Epithelial cell of proximal tubule (primary cell): Measurements from ENCODE around the gene COP1. TPM values are rescaled to one million over a fixed set of nuclear protein-coding genes. Genes with fewer than 3 reads are reported as not detected.

Experiments used
- DNase-seq: peaks from one replicate; pipeline ENCODE4 v3.0.0-alpha.2; 2011; ENCODE audit warnings: low read depth
- H3K4me3 ChIP-seq: 2 replicates; pipeline ENCODE4 v1.5.1; 2011; ENCODE audit warnings: low read depth, mild to moderate bottlenecking, low read length
- CTCF ChIP-seq: conservative IDR thresholded peaks from 2 replicates; pipeline ENCODE4 v1.5.1; 2012; ENCODE audit warnings: low read depth, mild to moderate bottlenecking, low read length
- total RNA-seq: library from RNA; depleted of rRNA; stranded (reverse); fragments of >200 nt; gene quantifications from 2 replicates; pipeline ENCODE4 v1.2.3, GENCODE V29; 2015

The COP1 gene
- total RNA-seq, 1 donor from 2014 or later, result 47.4 TPM

GRCh38 chr1:176187001-176187400 lies 20.1 kb downstream of the COP1 start:
- no peak for DNase-seq
- TF ChIP-seq CTCF, result no peak
- no peak overlapping the region for H3K4me3 ChIP-seq

- no peak for TF ChIP-seq CTCF
- no peak overlapping the region for H3K4me3 ChIP-seq
- DNase-seq, result no peak
These were observed 23.5 kb downstream of the COP1 start for GRCh38 chr1:176183618-176184017.

GRCh38 chr1:176178316-176178715 lies 28.8 kb downstream of the COP1 start:
- no peak for TF ChIP-seq CTCF
- no peak overlapping the region for H3K4me3 ChIP-seq
- DNase-seq, result no peak

GRCh38 chr1:176177764-176178163 lies 29.3 kb downstream of the COP1 start:
- TF ChIP-seq CTCF, result no peak
- H3K4me3 ChIP-seq, result no peak overlapping the region
- no peak for DNase-seq

GRCh38 chr1:176174108-176174507 lies 33.0 kb downstream of the COP1 start:
- no peak overlapping the region for H3K4me3 ChIP-seq
- DNase-seq, result no peak
- TF ChIP-seq CTCF, result no peak

GRCh38 chr1:176172215-176172614 lies 34.9 kb downstream of the COP1 start:
- no peak for DNase-seq
- H3K4me3 ChIP-seq, result no peak overlapping the region
- TF ChIP-seq CTCF, result no peak

- H3K4me3 ChIP-seq, result no peak overlapping the region
- no peak for TF ChIP-seq CTCF
- DNase-seq, result no peak
These were observed 39.9 kb downstream of the COP1 start for GRCh38 chr1:176167210-176167609.
